Trophoblast cell (in vitro differentiated cells and primary cell): ENCODE results near the gene ZBTB7C.
A peak's percentile ranks its signal among the peaks of the same experiment; 100 is the strongest.

Experiments
- DNase-seq, 2 donors: peaks; one replicate each; pipeline ENCODE4 v3.0.0-alpha.2; 2016
- H2AFZ ChIP-seq: 2 replicates; pipeline ENCODE4 v1.6.1; 2013; ENCODE audit warnings: low read length, moderate library complexity, mild to moderate bottlenecking; ENCODE audit not compliant: insufficient read depth, poor library complexity
- H2AK5ac ChIP-seq: 2 replicates; pipeline ENCODE4 v1.6.1; 2013; ENCODE audit warnings: mild to moderate bottlenecking, low read length
- H2BK120ac ChIP-seq: 2 replicates; pipeline ENCODE4 v1.6.1; 2013; ENCODE audit warnings: low read length, mild to moderate bottlenecking, moderate library complexity; ENCODE audit not compliant: insufficient read depth, poor library complexity
- H2BK12ac ChIP-seq: 2 replicates; pipeline ENCODE4 v1.6.1; 2013; ENCODE audit warnings: mild to moderate bottlenecking, low read length, moderate library complexity
- H2BK5ac ChIP-seq: 2 replicates; pipeline ENCODE4 v1.6.1; 2013; ENCODE audit warnings: low read length, low read depth, moderate library complexity, mild to moderate bottlenecking; ENCODE audit not compliant: poor library complexity
- H3K14ac ChIP-seq: 2 replicates; pipeline ENCODE4 v1.6.1; 2013; ENCODE audit warnings: mild to moderate bottlenecking, low read length
- H3K18ac ChIP-seq: 2 replicates; pipeline ENCODE4 v1.6.1; 2013; ENCODE audit warnings: mild to moderate bottlenecking, low read length
- H3K23ac ChIP-seq: 2 replicates; pipeline ENCODE4 v1.6.1; 2013; ENCODE audit warnings: low read length
- H3K27ac ChIP-seq: 2 replicates; pipeline ENCODE4 v1.5.1; 2013; ENCODE audit warnings: low read depth, mild to moderate bottlenecking, inconsistent platforms, low read length, moderate library complexity
- H3K27me3 ChIP-seq: 2 replicates; pipeline ENCODE4 v1.6.1; 2013; ENCODE audit warnings: inconsistent platforms, mild to moderate bottlenecking, low read length, moderate library complexity; ENCODE audit not compliant: insufficient read depth
- H3K36me3 ChIP-seq, 2 experiments: 1 replicate in 1 of 2; 2 replicates in 1 of 2; pipeline ENCODE4 v1.6.1; 2013; ENCODE audit warnings: low read length in 2 of 2, mild to moderate bottlenecking in 2 of 2, moderate library complexity in 1 of 2; ENCODE audit not compliant: insufficient read depth in 2 of 2, control insufficient read depth in 1 of 2
- H3K4ac ChIP-seq: 2 replicates; pipeline ENCODE4 v1.6.1; 2013; ENCODE audit warnings: low read depth, mild to moderate bottlenecking, low read length, moderate library complexity
- H3K4me1 ChIP-seq, 2 experiments: 1 replicate in 1 of 2; 2 replicates in 1 of 2; pipeline ENCODE4 v1.6.1; 2013; ENCODE audit warnings: low read length in 2 of 2, mild to moderate bottlenecking in 2 of 2, moderate library complexity in 1 of 2; ENCODE audit not compliant: insufficient read depth in 2 of 2, control insufficient read depth in 1 of 2
- H3K4me2 ChIP-seq: 2 replicates; pipeline ENCODE4 v1.6.1; 2013; ENCODE audit warnings: inconsistent platforms, mild to moderate bottlenecking, low read length, moderate library complexity
- H3K4me3 ChIP-seq: 2 replicates; pipeline ENCODE4 v1.5.1; 2013; ENCODE audit warnings: mild to moderate bottlenecking, low read depth, low read length, inconsistent platforms
- H3K79me1 ChIP-seq: one replicate; pipeline ENCODE4 v1.6.1; 2013; ENCODE audit warnings: low read length
- H3K79me2 ChIP-seq: 2 replicates; pipeline ENCODE4 v1.6.1; 2013; ENCODE audit warnings: low read length, mild to moderate bottlenecking; ENCODE audit not compliant: control insufficient read depth, insufficient read depth, poor library complexity
- H3K9ac ChIP-seq: 2 replicates; pipeline ENCODE4 v1.6.1; 2013; ENCODE audit warnings: mild to moderate bottlenecking, low read length
- H3K9me3 ChIP-seq: 2 replicates; pipeline ENCODE4 v1.6.1; 2013; ENCODE audit warnings: low read depth, mild to moderate bottlenecking, control low read depth, inconsistent platforms, low read length; ENCODE audit not compliant: insufficient read depth
- H4K12ac ChIP-seq: 2 replicates; pipeline ENCODE4 v1.6.1; 2013; ENCODE audit warnings: low read depth, mild to moderate bottlenecking, low read length, moderate library complexity
- H4K8ac ChIP-seq: 2 replicates; pipeline ENCODE4 v1.6.1; 2013; ENCODE audit warnings: low read depth, mild to moderate bottlenecking, low read length, moderate library complexity
- H4K91ac ChIP-seq: one replicate; pipeline ENCODE4 v1.6.1; 2013; ENCODE audit warnings: low read depth, mild to moderate bottlenecking, low read length, moderate library complexity
- WGBS: extraction: QIAGEN DNeasy Blood & Tissue Kit; methylation state at CpG from one replicate; pipeline ENCODE4 v1.1.7; 2013; ENCODE audit warnings: missing lambda C conversion rate; ENCODE audit not compliant: insufficient read length, insufficient coverage; ENCODE audit errors: extremely low coverage; 5-methylcytosine and 5-hydroxymethylcytosine counted together

Gene ZBTB7C

DNA sequence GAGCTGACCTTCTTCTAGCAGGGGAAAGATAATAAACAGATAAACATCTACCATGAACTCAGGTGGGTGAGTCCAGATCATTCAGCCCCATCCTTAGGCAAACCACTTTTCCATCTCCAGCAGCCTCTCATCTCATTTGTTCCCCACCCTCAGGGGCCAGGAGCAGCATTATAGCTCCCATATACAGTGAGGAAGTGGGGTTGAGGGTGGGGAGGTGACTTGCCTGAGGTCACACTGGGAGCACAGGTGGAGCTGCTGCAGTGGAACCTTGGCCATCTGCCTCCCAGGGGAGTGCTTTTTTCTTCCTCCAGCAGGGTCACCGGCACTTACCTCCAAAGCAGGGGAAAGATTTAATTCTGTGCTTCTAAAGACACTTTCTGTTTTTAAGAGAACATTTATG lies 266.2 kb downstream of the ZBTB7C start:
- no peak overlapping the region for H3K9ac ChIP-seq
- H2BK5ac ChIP-seq: no peak overlapping the region
- no peak overlapping the region for H2AFZ ChIP-seq
- H3K4me2 ChIP-seq: no peak overlapping the region
- H3K36me3 ChIP-seq: no peaks in the 10 kb centered on the region
- DNase-seq: no peak
- H3K27ac ChIP-seq: peak overlapping the region; percentile 43
- no peak overlapping the region for H3K14ac ChIP-seq
- no peak overlapping the region for H2BK120ac ChIP-seq
- H3K9me3 ChIP-seq: no peaks in the 10 kb centered on the region
- H4K8ac ChIP-seq: no peak overlapping the region
- H4K91ac ChIP-seq: no peak overlapping the region
- H3K18ac ChIP-seq: no peak overlapping the region
- H3K4ac ChIP-seq: no peak overlapping the region
- peaks cover 0 to 13% of the 10 kb centered on the region in 2 experiments for H3K4me1 ChIP-seq
- WGBS: no CpG with 5 or more reads among the region's 1 CpG
- no peak overlapping the region for H3K23ac ChIP-seq
- H2BK12ac ChIP-seq: no peak overlapping the region
- peaks cover 6% of the 10 kb centered on the region for H3K79me1 ChIP-seq
- H3K27me3 ChIP-seq: peaks cover under 1% of the 10 kb centered on the region
- H2AK5ac ChIP-seq: no peak overlapping the region
- no peak overlapping the region for H4K12ac ChIP-seq
- no peak overlapping the region for H3K4me3 ChIP-seq
- no peaks in the 10 kb centered on the region for H3K79me2 ChIP-seq

DNA sequence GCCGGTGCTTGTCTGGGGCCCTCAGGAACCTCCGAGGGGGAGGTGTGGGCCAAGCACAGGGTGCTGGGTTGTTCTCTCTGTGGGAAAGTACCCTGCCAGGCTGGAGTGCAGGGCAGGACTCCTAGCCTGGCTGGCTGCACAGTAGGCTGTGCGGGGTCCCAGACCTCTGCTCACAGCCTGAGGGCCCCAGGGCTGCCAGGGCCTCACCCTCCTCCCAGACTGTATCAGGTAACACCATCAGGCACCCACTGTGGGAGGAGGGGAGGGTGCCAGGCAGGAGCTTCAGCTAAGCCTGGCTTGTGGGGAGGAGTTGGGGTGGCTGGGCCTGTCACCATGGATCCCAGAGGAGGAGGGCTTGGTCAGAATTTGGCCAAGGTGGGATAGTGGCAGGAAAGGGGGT lies 266.8 kb downstream of the ZBTB7C start:
- DNase-seq: no peak
- Histone ChIP-seq H3K27ac (no peak overlapping the region), H2BK5ac (peak overlapping the region; percentile 22), H3K9me3 (no peaks in the 10 kb centered on the region), H3K27me3 (peaks cover 5% of the 10 kb centered on the region), H3K18ac (no peak overlapping the region), H4K8ac (peak overlapping the region; percentile 7), H3K4me1 (peaks cover 0 to 15% of the 10 kb centered on the region in 2 experiments), H4K12ac (no peak overlapping the region), H2BK120ac (peak overlapping the region; percentile 26), H3K4ac (no peak overlapping the region), H3K36me3 (no peaks in the 10 kb centered on the region), H4K91ac (peak overlapping the region; percentile 74), H2BK12ac (peak overlapping the region; percentile 21), H2AFZ (no peak overlapping the region), H3K4me2 (no peak overlapping the region), H2AK5ac (no peak overlapping the region), H3K4me3 (no peak overlapping the region), H3K79me2 (no peaks in the 10 kb centered on the region), H3K23ac (no peak overlapping the region), H3K9ac (no peak overlapping the region), H3K79me1 (peaks cover 6% of the 10 kb centered on the region), H3K14ac (peak overlapping the region; percentile 8)
- no CpG with 5 or more reads among the region's 3 CpGs for WGBS

DNA sequence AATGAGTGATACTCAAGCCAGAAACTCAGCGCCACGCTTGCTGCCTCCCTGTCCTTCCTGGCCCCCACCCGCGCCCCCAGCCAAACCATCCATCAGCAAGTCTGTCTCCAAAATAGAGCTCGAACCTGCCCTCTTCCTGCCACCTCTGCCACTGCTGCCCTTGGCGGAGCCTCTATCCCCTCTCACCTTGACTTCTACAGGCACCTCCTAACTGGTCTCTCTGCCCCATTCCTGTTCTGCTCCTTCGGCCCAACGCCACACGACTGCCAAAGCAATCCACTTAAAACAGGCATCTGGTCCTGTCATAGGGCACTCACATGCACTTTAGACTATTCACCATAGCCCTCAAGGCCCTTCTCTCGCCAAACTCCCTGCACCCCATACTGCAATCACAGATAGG lies 268.5 kb downstream of the ZBTB7C start:
- Histone ChIP-seq H3K79me2 (no peaks in the 10 kb centered on the region), H4K91ac (no peak overlapping the region)
- WGBS: no CpG with 5 or more reads among the region's 10 CpGs

DNA sequence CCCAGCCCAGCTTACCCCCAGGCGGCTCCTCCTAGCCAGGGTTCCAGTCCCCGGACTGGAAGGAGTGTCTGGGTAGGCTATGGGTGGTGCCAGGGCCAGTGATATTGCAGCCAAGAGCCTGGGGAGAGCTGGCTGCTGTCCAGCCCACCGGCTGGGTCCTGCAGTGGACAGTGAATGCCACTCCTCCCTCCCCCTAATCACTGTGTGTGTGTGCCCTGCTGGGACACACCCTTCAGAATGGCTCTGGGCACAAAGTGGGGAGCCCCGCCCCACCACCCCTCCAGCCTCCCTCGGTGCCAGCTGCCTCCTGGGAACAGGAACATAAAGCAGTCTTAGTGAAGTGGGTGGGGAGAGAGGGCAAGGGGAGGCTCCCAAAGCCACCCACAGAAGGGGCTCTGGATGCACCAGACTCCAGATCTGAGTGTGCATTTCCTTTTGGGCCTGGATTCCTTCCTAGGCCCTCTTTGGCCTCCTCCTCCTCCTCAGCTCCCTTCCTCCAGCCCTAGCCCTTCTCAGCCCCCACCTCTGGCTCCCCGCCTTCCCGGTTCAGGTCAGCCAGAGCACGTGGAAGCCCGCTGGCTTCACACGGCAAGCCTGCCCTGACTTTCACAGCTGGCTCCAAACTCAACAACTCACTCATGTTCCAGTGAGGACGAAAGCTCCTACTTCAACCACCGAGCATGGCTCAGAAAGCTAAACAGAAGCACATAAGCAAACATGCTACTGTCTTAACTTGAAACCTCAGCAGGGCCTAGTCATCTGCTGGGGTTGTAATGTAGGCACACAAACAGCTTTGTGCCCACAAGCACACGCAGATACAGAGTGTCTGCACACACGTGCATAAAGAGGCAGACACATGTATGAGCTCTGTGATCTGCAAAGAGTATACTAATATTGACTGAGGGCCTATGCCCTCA lies 269.5 kb downstream of the ZBTB7C start:
- Histone ChIP-seq H2AK5ac (no peak overlapping the region), H3K23ac (no peak overlapping the region), H2BK5ac (no peak overlapping the region), H3K79me1 (peaks cover 6% of the 10 kb centered on the region), H4K8ac (no peak overlapping the region), H2AFZ (no peak overlapping the region), H3K14ac (no peak overlapping the region), H3K4me1 (peaks cover 6 to 24% of the 10 kb centered on the region in 2 experiments), H3K9me3 (no peaks in the 10 kb centered on the region), H3K27ac (no peak overlapping the region), H2BK120ac (no peak overlapping the region), H2BK12ac (no peak overlapping the region), H3K36me3 (no peaks in the 10 kb centered on the region), H3K9ac (no peak overlapping the region), H3K4me3 (no peak overlapping the region), H4K91ac (no peak overlapping the region), H3K4me2 (no peak overlapping the region), H3K18ac (no peak overlapping the region), H3K4ac (no peak overlapping the region), H3K79me2 (no peaks in the 10 kb centered on the region), H3K27me3 (peaks cover 24% of the 10 kb centered on the region), H4K12ac (no peak overlapping the region)
- WGBS: no CpG with 5 or more reads among the region's 14 CpGs
- DNase-seq: no peak

More for the DNA sequence above, 268.5 kb downstream of the ZBTB7C start:
- Histone ChIP-seq H3K4ac (no peak overlapping the region), H2BK5ac (no peak overlapping the region), H3K9me3 (no peaks in the 10 kb centered on the region), H3K23ac (no peak overlapping the region), H3K36me3 (no peaks in the 10 kb centered on the region), H2BK12ac (no peak overlapping the region), H4K12ac (no peak overlapping the region), H3K4me1 (peaks cover 6 to 24% of the 10 kb centered on the region in 2 experiments), H3K79me1 (peaks cover 6% of the 10 kb centered on the region), H2BK120ac (no peak overlapping the region), H3K9ac (no peak overlapping the region), H4K8ac (no peak overlapping the region), H3K27ac (no peak overlapping the region), H3K4me3 (no peak overlapping the region), H3K14ac (no peak overlapping the region), H2AFZ (no peak overlapping the region), H2AK5ac (no peak overlapping the region), H3K18ac (no peak overlapping the region), H3K27me3 (peaks cover 19% of the 10 kb centered on the region), H3K4me2 (no peak overlapping the region)
- no peak for DNase-seq
